HFF-Myc (cell line): ENCODE measurements around the gene GPX7.

Experiments used
- DNase-seq: peaks from one replicate; pipeline ENCODE4 v3.0.0-alpha.2; 2011; ENCODE audit warnings: low read depth; ENCODE audit errors: extremely low read depth
- H3K4me3 ChIP-seq: replicated peaks from 2 replicates; pipeline ENCODE4 v1.5.1; 2011; ENCODE audit warnings: low read depth, mild to moderate bottlenecking, control low read depth, low read length
- CTCF ChIP-seq: IDR thresholded peaks from 2 replicates; pipeline ENCODE4 v1.5.1; 2012; ENCODE audit warnings: mild to moderate bottlenecking, low read depth, low read length, control low read depth; ENCODE audit errors: missing control alignments

The GPX7 gene

GRCh38 chr1:52588027-52588426, 14.1 kb upstream of the GPX7 start:
- no peak for DNase-seq
- no peak overlapping the region for H3K4me3 ChIP-seq
- TF ChIP-seq CTCF, result no peak

GRCh38 chr1:52588535-52588934, 13.6 kb upstream of the GPX7 start:
- no peak for DNase-seq
- no peak overlapping the region for H3K4me3 ChIP-seq
- no peak for TF ChIP-seq CTCF

- H3K4me3 ChIP-seq, result no peak overlapping the region
- no peak for DNase-seq
- TF ChIP-seq CTCF, result no peak
Measured at GRCh38 chr1:52590266-52590665, 11.9 kb upstream of the GPX7 start.

GRCh38 chr1:52592637-52593323, 9.4 kb upstream of the GPX7 start:
- DNase-seq, result no peak
- no peak for TF ChIP-seq CTCF
- no peak overlapping the region for H3K4me3 ChIP-seq

GRCh38 chr1:52593495-52593894, 8.7 kb upstream of the GPX7 start:
- no peak overlapping the region for H3K4me3 ChIP-seq

GRCh38 chr1:52595061-52595460, 7.1 kb upstream of the GPX7 start:
- no peak for DNase-seq
- no peak overlapping the region for H3K4me3 ChIP-seq
- no peak for TF ChIP-seq CTCF

More at GRCh38 chr1:52593495-52593894, 8.7 kb upstream of the GPX7 start:
- no peak for TF ChIP-seq CTCF
- no peak for DNase-seq

- no peak for TF ChIP-seq CTCF
- DNase-seq, result no peak
- no peak overlapping the region for H3K4me3 ChIP-seq
Measured at GRCh38 chr1:52597912-52598311, 4.3 kb upstream of the GPX7 start.
